ENCODE measurements around the gene ARG2. TPM values are rescaled to one million over a fixed set of nuclear protein-coding genes. Genes with fewer than 3 reads are reported as not detected.

The ARG2 gene
- total and polyA plus RNA-seq, 2 of the 4 experiments (the other 2 are of a cell fraction): 1.1 to 2.5 TPM

DNA sequence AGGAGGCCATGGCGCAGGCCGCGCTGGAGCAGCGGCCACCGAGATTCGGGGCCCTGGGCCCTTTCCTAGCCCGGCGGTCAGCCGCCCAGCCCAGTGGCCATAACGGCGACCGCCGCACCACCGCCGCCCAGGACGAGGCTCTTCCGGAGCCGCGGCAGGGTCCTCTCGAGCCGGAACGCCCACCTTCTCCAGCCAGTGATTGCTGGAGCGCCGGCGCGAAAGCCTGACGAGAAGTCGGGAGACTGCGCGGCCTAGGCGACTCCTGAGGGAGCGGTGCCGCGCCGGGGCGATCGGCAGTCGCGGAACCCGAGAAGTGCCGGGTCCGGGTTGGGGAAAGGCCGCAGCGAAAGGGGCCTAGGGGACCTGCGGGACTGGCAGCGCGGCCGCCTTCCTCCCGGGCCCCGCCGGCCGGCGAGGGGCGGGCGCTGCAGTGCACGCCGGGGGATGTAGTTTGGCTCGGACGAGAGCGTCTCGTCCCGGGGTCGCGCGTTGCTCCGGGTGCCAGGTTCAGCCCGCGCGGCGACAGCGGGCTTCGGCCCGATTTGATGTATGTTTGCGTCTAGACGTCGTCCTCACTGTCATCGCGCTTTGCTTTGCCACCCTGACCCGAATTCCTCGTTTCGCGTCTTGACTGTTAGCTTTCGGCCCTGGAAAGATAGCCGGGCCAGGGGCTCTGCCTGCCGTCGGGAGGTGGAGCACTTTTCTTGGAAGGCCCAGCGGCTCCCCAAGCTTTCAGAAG, 54.9 kb downstream of the ARG2 start, which contains the start of gene VTI1B:
VTI1B (minus strand) TSS at position 153 of the 739 bp plus-strand sequence; CDS start at position 10, 143 bp downstream.
- Histone ChIP-seq H3K27ac (ENCODE audit: insufficient read depth, low read length) (peak within 1 kb of the TSS; percentile 97), H4K8ac (ENCODE audit: low read depth in 2 of 2, low read length in 2 of 2) (peak within 1 kb of the TSS; percentile 85 to 98), H3K18ac (ENCODE audit: low read depth, low read length) (peak within 1 kb of the TSS; percentile 84), H4K91ac (ENCODE audit: insufficient read depth, low read depth, low read length) (peak within 1 kb of the TSS; percentile 91), H3K27me3 (ENCODE audit: control insufficient read depth, insufficient read depth, low read length) (no peaks in the 10 kb centered on the region), H3K14ac (replicated peaks; ENCODE audit: low read depth, low read length) (peak within 1 kb of the TSS; percentile 95), H2AK9ac (replicated peaks; ENCODE audit: low read depth, low read length, poor library complexity) (peak within 1 kb of the TSS; percentile 88), H2AK5ac (ENCODE audit: low read depth, low read length) (peak within 1 kb of the TSS; percentile 89; the same call in 1 of the 2 replicates), H3K9me3 (ENCODE audit: control insufficient read depth, insufficient read depth, low read length) (no peaks in the 10 kb centered on the region), H3K56ac (ENCODE audit: extremely low read depth, insufficient read depth, low read length) (peak within 1 kb of the TSS; percentile 86; the same call in 1 of the 2 replicates), H2BK120ac (ENCODE audit: low read depth, low read length) (peak within 1 kb of the TSS; percentile 80; the same call in 1 of the 2 replicates), H3K4me3 (ENCODE audit: insufficient read depth, low read depth, low read length) (peak within 1 kb of the TSS; percentile 78), H3K4me1 (ENCODE audit: control insufficient read depth, insufficient read depth, low read length) (peaks cover 3% of the 10 kb centered on the region; the same call in 1 of the 2 replicates), H3K23ac (ENCODE audit: low read depth, low read length) (peak within 1 kb of the TSS; percentile 87), H2BK20ac (ENCODE audit: low read depth, low read length) (no peak within 1 kb of the TSS), H3K36me3 (ENCODE audit: control insufficient read depth, insufficient read depth, low read length) (peaks cover 7% of the 10 kb centered on the region), H3K79me1 (ENCODE audit: low read depth in 1 of 2, low read length in 2 of 2) (peaks cover 24 to 65% of the 10 kb centered on the region in 2 experiments), H3K4ac (ENCODE audit: low read depth, low read length) (peak within 1 kb of the TSS; percentile 93), H2AFZ (replicated peaks; ENCODE audit: low read length, poor library complexity) (peak within 1 kb of the TSS; percentile 100), H2BK5ac (ENCODE audit: low read depth, low read length, poor library complexity, severe bottlenecking) (peak within 1 kb of the TSS; percentile 97), H3K9ac (ENCODE audit: low read depth, low read length) (peak within 1 kb of the TSS; percentile 87), H2BK15ac (ENCODE audit: low read depth, low read length) (0 out of 3 replicates have a peak within 1 kb of the TSS, but pooled peaks have one; percentile 50), H4K5ac (ENCODE audit: low read depth, low read length) (peak within 1 kb of the TSS; percentile 82), H3K9me1 (ENCODE audit: insufficient read depth, low read length) (peaks cover 12% of the 10 kb centered on the region), H4K20me1 (ENCODE audit: insufficient read depth, low read length) (peaks cover 28% of the 10 kb centered on the region), H3K4me2 (ENCODE audit: low read depth, low read length) (peak within 1 kb of the TSS; percentile 92)
- dilution Hi-C loops (cut with HindIII; ENCODE audit: low sequenced_read_pairs, unreplicated experiment): no loop called here
- ATAC-seq (ENCODE audit: low read depth): peak; percentile 94
- no TSS peak for BruUV-seq (replicated peaks)
- CTCF ChIA-PET: interaction anchor here (1.1 kb wide), 1 partner anchor 11 kb away, joined by 7 read pairs; no protein-coding TSS in a partner anchor
- POLR2A ChIA-PET (ENCODE audit: unreplicated experiment): interaction anchor here (0.6 kb wide), 1 partner anchor 41 kb away, joined by 4 read pairs; no protein-coding TSS in a partner anchor
- in situ Hi-C loops (cut with MboI; ENCODE audit: low sequenced_read_pairs): no loop called here
- peak; percentile 65 for DNase-seq
- 2% methylated on average over 51 of the region's 87 CpGs; no CpG with 5 or more reads in 1 of the 2 experiments for WGBS, 2 experiments (ENCODE audit: extremely low coverage in 2 of 2, insufficient read length in 1 of 2)
- intact Hi-C loops (cut with micrococcal nuclease): no loop called here
- TF ChIP-seq SMC3 (IDR thresholded peaks at IDR 0.05; ENCODE audit: low read depth, low read length): peak; percentile 24; the same call in 1 of the 2 replicates
- TF ChIP-seq CHD1 (IDR thresholded peaks at IDR 0.05; ENCODE audit: low read depth, low read length): no peak
- peak; percentile 54; the same call in 1 of the 2 replicates for TF ChIP-seq MXI1 (IDR thresholded peaks at IDR 0.05; ENCODE audit: borderline replicate concordance, low read depth, low read length)
- peak; percentile 25; the same call in 1 of the 2 replicates for TF ChIP-seq CTCF (conservative IDR thresholded peaks at IDR 0.05; ENCODE audit: low read depth, low read length)
- TF ChIP-seq BHLHE40 (IDR thresholded peaks at IDR 0.05; ENCODE audit: low read depth, low read length): peak; percentile 19; the same call in 1 of the 2 replicates
- TF ChIP-seq POLR2A (IDR thresholded peaks at IDR 0.05; ENCODE audit: low read depth, low read length): peak; percentile 78
- TF ChIP-seq FOS (IDR thresholded peaks at IDR 0.05; ENCODE audit: low read depth, low read length): no peak
- peak; percentile 8; the same call in 1 of the 2 replicates for TF ChIP-seq MAZ (IDR thresholded peaks at IDR 0.05; ENCODE audit: borderline replicate concordance, low read depth, low read length)

All from IMR-90 (cell line).